Lung (tissue), 12 donors: ENCODE data around the gene IFT80. TPM values are rescaled to one million over a fixed set of nuclear protein-coding genes. Genes with fewer than 3 reads are reported as not detected.

Source experiments
- ATAC-seq: fragments of 200-7000 bp; cut with Tn5 transposase; one replicate; pipeline ENCODE4 v1.9.1; 2020; ENCODE audit warnings: moderate number of reproducible peaks; ENCODE audit not compliant: insufficient read depth, low FRiP score
- DNase-seq, 3 donors: peaks; one replicate each; pipeline ENCODE4 v3.0.0-alpha.2; 2013 to 2017
- H3K27ac ChIP-seq, 2 donors: one replicate each; pipeline ENCODE4 v1.5.1; 2013; ENCODE audit warnings: mild to moderate bottlenecking in 2 of 2, moderate library complexity in 2 of 2, control low read depth in 1 of 2, inconsistent platforms in 1 of 2, low read depth in 1 of 2, low read length in 1 of 2
- H3K27me3 ChIP-seq, 3 donors: one replicate each; pipeline ENCODE4 v1.5.1; 2013; ENCODE audit warnings: low read length in 2 of 3; ENCODE audit not compliant: control insufficient read depth in 3 of 3, insufficient read depth in 3 of 3
- H3K36me3 ChIP-seq, 4 donors: one replicate each; pipeline ENCODE4 v1.5.1; 2013; ENCODE audit warnings: low read length in 4 of 4, mild to moderate bottlenecking in 1 of 4, moderate library complexity in 1 of 4; ENCODE audit not compliant: control insufficient read depth in 4 of 4, insufficient read depth in 4 of 4
- H3K4me1 ChIP-seq, 5 donors: one replicate each; pipeline ENCODE4 v1.5.1; 2013; ENCODE audit warnings: low read length in 5 of 5, mild to moderate bottlenecking in 2 of 5, moderate library complexity in 1 of 5; ENCODE audit not compliant: control insufficient read depth in 5 of 5, insufficient read depth in 5 of 5
- H3K4me3 ChIP-seq: one replicate; pipeline ENCODE4 v1.5.1; 2013; ENCODE audit warnings: mild to moderate bottlenecking, control low read depth, moderate library complexity
- H3K9ac ChIP-seq, 2 donors: one replicate each; pipeline ENCODE4 v1.5.1; 2013; ENCODE audit warnings: low read length in 2 of 2, control low read depth in 1 of 2; ENCODE audit not compliant: insufficient read depth in 1 of 2
- H3K9me3 ChIP-seq, 4 donors: one replicate each; pipeline ENCODE4 v1.5.1; 2013; ENCODE audit warnings: low read length in 3 of 4, mild to moderate bottlenecking in 1 of 4, moderate library complexity in 1 of 4; ENCODE audit not compliant: control insufficient read depth in 4 of 4, insufficient read depth in 3 of 4
- WGBS, 2 donors: extraction: QIAGEN DNeasy Blood & Tissue Kit; methylation state at CpG; one replicate each; pipeline ENCODE4 v1.1.7; 2013; 5-methylcytosine and 5-hydroxymethylcytosine counted together
- polyA plus RNA-seq, 2 donors: library from polyadenylated mRNA; stranded (reverse); fragments of 200-250 nt; gene quantifications; one replicate each; pipeline ENCODE4 v1.2.1, GENCODE V29; 2013
- total RNA-seq, 2 donors: library from RNA; depleted of rRNA in 1 of 2; stranded (reverse); fragments of >200 nt in 1 of 2; gene quantifications; one replicate each; pipeline ENCODE4 v1.2.1, GENCODE V29; 2014 to 2021
- TF ChIP-seq, protein P1 (sequence below): IDR thresholded peaks from 2 replicates; pipeline ENCODE4 v1.5.1; 2012; ENCODE audit warnings: mild to moderate bottlenecking; ENCODE audit errors: control extremely low read depth, extremely low read depth
- donor health status: control.
- donor health status: control.
- donor health status: Bipolar disorder and iron deficiency.
- donor health status: healthy.
- donor health status: DM: yes; HTN: yes; CAD: no.

IFT80 gene
- total and polyA plus RNA-seq, 4 donors: 13.1 to 114 (median 27.9) TPM

DNA sequence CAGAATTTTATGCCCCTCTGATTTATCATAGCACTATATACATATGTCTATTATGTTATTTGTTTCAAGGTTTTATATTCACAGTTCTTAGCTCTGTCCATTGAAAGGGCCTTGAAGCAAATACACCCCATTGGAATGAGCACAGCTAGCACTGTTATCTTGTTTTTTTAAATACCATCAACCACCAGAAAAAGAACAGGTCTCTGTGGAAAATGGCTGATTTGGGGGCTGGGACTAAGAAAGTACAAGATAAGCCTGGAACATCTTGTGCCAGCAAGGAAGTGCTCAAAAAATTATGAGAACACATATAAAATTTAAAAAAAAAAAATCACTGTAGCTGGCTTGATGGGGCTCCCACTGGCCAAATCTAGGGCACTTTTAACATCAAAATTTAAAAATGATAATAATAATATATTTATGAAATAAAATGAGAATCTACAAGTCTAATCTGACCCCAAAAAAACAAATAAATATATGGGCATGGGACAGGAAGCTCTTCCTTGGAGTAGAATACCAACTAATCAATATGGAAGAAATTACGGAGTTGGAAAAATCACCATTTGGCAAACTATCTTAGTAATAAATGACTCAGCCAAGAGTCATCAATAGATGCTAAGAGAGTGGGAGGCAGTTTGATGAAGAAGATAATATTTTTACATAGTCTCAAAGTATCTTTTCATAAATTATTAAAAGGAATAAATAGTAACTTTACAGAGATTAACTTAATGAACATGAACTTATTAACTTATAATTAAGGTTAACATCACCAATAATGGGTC, 20.5 kb downstream of the IFT80 start:
- H3K4me3 ChIP-seq: no peak overlapping the region
- DNase-seq (no peak), ATAC-seq (no peak)
- TF ChIP-seq, protein P1, sequence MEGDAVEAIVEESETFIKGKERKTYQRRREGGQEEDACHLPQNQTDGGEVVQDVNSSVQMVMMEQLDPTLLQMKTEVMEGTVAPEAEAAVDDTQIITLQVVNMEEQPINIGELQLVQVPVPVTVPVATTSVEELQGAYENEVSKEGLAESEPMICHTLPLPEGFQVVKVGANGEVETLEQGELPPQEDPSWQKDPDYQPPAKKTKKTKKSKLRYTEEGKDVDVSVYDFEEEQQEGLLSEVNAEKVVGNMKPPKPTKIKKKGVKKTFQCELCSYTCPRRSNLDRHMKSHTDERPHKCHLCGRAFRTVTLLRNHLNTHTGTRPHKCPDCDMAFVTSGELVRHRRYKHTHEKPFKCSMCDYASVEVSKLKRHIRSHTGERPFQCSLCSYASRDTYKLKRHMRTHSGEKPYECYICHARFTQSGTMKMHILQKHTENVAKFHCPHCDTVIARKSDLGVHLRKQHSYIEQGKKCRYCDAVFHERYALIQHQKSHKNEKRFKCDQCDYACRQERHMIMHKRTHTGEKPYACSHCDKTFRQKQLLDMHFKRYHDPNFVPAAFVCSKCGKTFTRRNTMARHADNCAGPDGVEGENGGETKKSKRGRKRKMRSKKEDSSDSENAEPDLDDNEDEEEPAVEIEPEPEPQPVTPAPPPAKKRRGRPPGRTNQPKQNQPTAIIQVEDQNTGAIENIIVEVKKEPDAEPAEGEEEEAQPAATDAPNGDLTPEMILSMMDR: no peak
- no peaks in the 10 kb centered on the region for H3K27me3 ChIP-seq
- WGBS, 2 donors: 97 to 98% methylated on average over 1 of the region's 1 CpG
- no peak overlapping the region for H3K9ac ChIP-seq
- H3K36me3 ChIP-seq: peaks cover 0 to 21% (median 4%) of the 10 kb centered on the region in 4 donors
- H3K27ac ChIP-seq: no peak overlapping the region
- no peaks in the 10 kb centered on the region for H3K4me1 ChIP-seq
- no peaks in the 10 kb centered on the region for H3K9me3 ChIP-seq

DNA sequence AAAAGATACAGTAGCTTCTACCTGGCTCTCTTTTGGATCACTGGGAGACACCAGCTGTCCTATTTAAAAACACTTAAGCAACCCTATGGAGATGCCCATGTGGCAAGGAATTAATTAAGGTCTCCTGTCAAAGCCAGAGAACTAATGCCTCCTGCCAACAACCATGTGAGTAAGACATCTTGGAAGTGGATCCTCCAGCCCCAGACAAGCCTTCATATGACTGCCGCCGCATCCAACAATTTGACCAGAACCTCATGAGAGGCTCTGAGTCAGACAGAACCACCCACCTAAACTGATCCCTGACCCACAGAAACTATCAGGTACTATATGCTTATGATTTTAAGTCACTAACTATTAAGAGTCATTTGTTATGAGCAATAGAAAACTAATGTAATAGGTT, 22.3 kb downstream of the IFT80 start:
- no peak for ATAC-seq
- Histone ChIP-seq H3K4me3 (no peak overlapping the region), H3K36me3 (peaks cover 0 to 21% (median 4%) of the 10 kb centered on the region in 4 donors), H3K27ac (no peak overlapping the region), H3K4me1 (no peaks in the 10 kb centered on the region), H3K27me3 (no peaks in the 10 kb centered on the region), H3K9me3 (no peaks in the 10 kb centered on the region), H3K9ac (no peak overlapping the region)
- TF ChIP-seq, protein P1: no peak
- no peak for DNase-seq
- WGBS, 2 donors: 97 to 100% methylated on average over 2 of the region's 2 CpGs

DNA sequence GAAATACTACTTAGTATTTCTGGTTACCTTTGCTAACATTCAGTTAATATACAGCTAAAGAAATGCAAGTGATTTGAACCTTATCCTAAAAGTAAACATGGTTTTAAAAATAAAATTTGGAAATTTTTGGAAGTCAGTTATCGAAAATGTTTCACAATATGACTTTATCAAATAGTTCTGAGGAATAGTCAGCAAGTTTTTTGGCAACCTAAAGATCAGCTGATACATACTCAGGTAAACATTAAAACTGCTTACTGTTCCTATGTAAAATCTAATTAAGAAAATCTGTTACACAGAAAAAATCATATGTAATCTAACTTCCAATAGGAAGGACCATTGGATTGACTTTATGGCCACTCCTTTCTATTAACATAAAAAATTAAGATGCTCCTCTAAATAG, 24.1 kb downstream of the IFT80 start:
- no peak for ATAC-seq
- Histone ChIP-seq H3K4me3 (no peak overlapping the region), H3K36me3 (peaks cover 0 to 17% (median 4%) of the 10 kb centered on the region in 4 donors), H3K9ac (no peak overlapping the region), H3K27ac (no peak overlapping the region), H3K9me3 (no peaks in the 10 kb centered on the region), H3K27me3 (no peaks in the 10 kb centered on the region), H3K4me1 (no peaks in the 10 kb centered on the region)
- TF ChIP-seq, protein P1: no peak
- 70 to 81% methylated on average over 1 of the region's 1 CpG for WGBS, 2 donors
- no peak for DNase-seq
